Measurements from ENCODE around the gene IL21R. TPM values are rescaled to one million over a fixed set of nuclear protein-coding genes. Genes with fewer than 3 reads are reported as not detected.
A peak's percentile ranks its signal among the peaks of the same experiment; 100 is the strongest.

The IL21R gene
- total RNA-seq, 4 donors from 2014 or later, result 0.20 to 1.1 (median 0.27) TPM; not detected in 1

DNA sequence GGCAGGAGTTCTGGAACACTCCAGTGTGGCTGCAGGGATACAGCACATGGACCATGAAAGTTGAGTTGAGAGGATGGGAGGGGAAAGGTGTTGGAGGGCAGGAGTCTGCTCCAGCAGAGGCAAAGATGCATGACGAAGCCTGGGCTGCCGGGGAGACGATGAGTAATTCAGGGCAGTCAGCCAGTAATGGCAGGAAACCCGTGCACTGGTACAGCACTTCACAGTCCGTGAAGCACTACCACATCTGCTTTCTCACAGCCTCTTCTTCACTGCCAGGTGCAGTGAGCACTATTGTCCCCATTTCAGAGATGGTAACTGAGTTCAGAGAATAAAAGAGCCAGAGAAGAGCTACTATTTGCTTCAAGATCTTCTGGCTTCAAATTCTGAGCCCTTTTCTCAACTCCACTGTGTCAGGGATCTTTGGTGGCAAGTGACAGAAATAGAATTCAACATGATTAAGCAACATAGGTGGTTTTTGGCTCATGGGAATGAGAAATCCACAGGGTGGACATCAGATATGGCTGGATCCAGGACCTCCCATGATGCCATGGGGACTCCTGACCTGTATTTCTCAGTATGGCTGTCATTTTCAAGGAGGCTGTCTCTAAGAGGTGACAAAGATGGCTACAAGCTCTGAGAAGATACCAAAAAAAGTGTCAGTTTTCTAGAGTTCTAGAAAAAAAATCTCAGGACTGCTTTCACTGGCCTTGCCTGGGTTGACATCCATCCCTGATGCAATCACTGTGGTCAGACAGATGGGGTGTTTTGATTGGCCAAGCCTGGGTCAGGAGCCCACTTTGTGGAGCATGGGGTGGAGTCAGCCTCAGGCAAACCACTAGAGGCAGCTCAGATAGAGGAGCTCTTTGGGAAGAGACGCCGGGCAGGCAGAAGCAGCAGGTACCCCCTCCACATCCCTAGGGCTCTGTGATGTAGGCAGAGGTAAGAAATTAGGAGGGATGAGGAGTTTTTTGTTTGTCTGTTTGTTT, 24.7 kb downstream of the IL21R start:
- in situ Hi-C loops (cut with MboI; ENCODE audit: low pct_ligation_motif_present in 1 of 4, low pct_unique_long_range_greater_than_20kb in 1 of 4, low sequenced_read_pairs in 3 of 4), result no loop called here
- DNase-seq, result peak; percentile 38
- intact Hi-C loops (cut with DNase I; ENCODE audit: low total_unique reads), result no loop called here
- Histone ChIP-seq H3K4me3 (no peak overlapping the region), H3K36me3 (no peaks in the 10 kb centered on the region), H3K27ac (no peak overlapping the region), H3K27me3 (no peaks in the 10 kb centered on the region), H3K9me3 (peaks cover 17 to 19% of the 10 kb centered on the region in 2 donors), H3K4me1 (no peaks in the 10 kb centered on the region)
- TF ChIP-seq POLR2AphosphoS5 (IDR thresholded peaks at IDR 0.05), result no peak
- TF ChIP-seq EP300 (IDR thresholded peaks at IDR 0.05; ENCODE audit: low read depth), result no peak
- TF ChIP-seq POLR2A (IDR thresholded peaks at IDR 0.05), result no peak
- no peak for TF ChIP-seq CTCF (IDR thresholded peaks at IDR 0.05)
- 24% methylated on average over 7 of the region's 7 CpGs; no CpG with 5 or more reads in 1 of the 2 donors for WGBS, 2 donors (ENCODE audit: low coverage in 1 of 2)

- Histone ChIP-seq H3K4me3 (no peak overlapping the region), H3K9me3 (peaks cover 8 to 11% of the 10 kb centered on the region in 2 donors), H3K27me3 (no peaks in the 10 kb centered on the region), H3K27ac (no peak overlapping the region), H3K4me1 (no peaks in the 10 kb centered on the region), H3K36me3 (no peaks in the 10 kb centered on the region)
- 79 to 80% methylated on average over 3 to 5 of the region's 5 CpGs for WGBS, 2 donors (ENCODE audit: low coverage in 1 of 2)
- DNase-seq, result no peak
- intact Hi-C loops (cut with DNase I; ENCODE audit: low total_unique reads), result no loop called here
- in situ Hi-C loops (cut with MboI; ENCODE audit: low pct_ligation_motif_present in 1 of 4, low pct_unique_long_range_greater_than_20kb in 1 of 4, low sequenced_read_pairs in 3 of 4), result no loop called here
- TF ChIP-seq POLR2A (IDR thresholded peaks at IDR 0.05), result no peak
- no peak for TF ChIP-seq POLR2AphosphoS5 (IDR thresholded peaks at IDR 0.05)
- no peak for TF ChIP-seq EP300 (IDR thresholded peaks at IDR 0.05; ENCODE audit: low read depth)
- TF ChIP-seq CTCF (IDR thresholded peaks at IDR 0.05), result no peak
Observed at GRCh38 chr16:27427538-27427937, 25.6 kb downstream of the IL21R start.

- Histone ChIP-seq H3K27me3 (no peaks in the 10 kb centered on the region), H3K4me3 (no peak overlapping the region), H3K4me1 (no peaks in the 10 kb centered on the region), H3K9me3 (peaks cover 2 to 4% of the 10 kb centered on the region in 2 donors), H3K27ac (no peak overlapping the region), H3K36me3 (no peaks in the 10 kb centered on the region)
- TF ChIP-seq POLR2A (IDR thresholded peaks at IDR 0.05) (no peak), EP300 (IDR thresholded peaks at IDR 0.05; ENCODE audit: low read depth) (no peak), CTCF (IDR thresholded peaks at IDR 0.05) (no peak), POLR2AphosphoS5 (IDR thresholded peaks at IDR 0.05) (no peak)
- in situ Hi-C loops (cut with MboI; ENCODE audit: low pct_ligation_motif_present in 1 of 4, low pct_unique_long_range_greater_than_20kb in 1 of 4, low sequenced_read_pairs in 3 of 4) (no loop called here), intact Hi-C loops (cut with DNase I; ENCODE audit: low total_unique reads) (no loop called here)
- whole genome bisulfite sequencing, 2 donors (ENCODE audit: low coverage in 1 of 2), result 82% methylated on average over 4 of the region's 4 CpGs; no CpG with 5 or more reads in 1 of the 2 donors
- no peak for DNase-seq
Observed at GRCh38 chr16:27428026-27428785, 26.2 kb downstream of the IL21R start.

DNA sequence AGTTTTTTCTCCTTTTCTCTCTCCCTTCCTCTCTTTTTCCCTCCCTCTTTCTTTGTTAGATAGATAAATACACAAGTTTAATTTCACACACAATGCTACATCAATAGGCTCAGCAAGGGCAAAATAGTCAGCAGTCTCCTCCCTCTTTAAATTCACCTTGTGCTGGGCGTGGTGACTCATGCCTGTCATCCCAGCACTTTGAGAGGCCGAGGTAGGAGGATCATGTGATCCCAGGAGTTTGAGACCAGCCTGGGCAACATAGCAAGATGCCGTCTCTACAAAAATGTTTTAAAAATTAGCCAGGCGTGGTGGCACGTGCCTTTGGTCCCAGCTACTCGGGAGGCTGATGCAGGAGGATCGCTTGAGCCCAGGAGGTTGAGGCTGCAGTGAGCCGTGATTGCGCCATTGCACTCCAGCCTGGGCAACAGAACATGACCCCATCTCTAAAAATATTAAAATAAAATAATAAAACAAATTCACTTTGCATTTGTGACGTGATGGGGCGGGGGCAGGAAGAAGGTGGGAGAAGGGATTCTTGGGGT, 27.4 kb downstream of the IL21R start:
- DNase-seq, result no peak
- Histone ChIP-seq H3K4me1 (no peaks in the 10 kb centered on the region), H3K27me3 (no peaks in the 10 kb centered on the region), H3K36me3 (no peaks in the 10 kb centered on the region), H3K4me3 (no peak overlapping the region), H3K9me3 (no peaks in the 10 kb centered on the region), H3K27ac (no peak overlapping the region)
- TF ChIP-seq POLR2A (IDR thresholded peaks at IDR 0.05) (no peak), CTCF (IDR thresholded peaks at IDR 0.05) (no peak), EP300 (IDR thresholded peaks at IDR 0.05; ENCODE audit: low read depth) (no peak), POLR2AphosphoS5 (IDR thresholded peaks at IDR 0.05) (no peak)
- intact Hi-C loops (cut with DNase I; ENCODE audit: low total_unique reads), result no loop called here
- 78 to 90% methylated on average over 2 to 11 of the region's 11 CpGs for WGBS, 2 donors (ENCODE audit: low coverage in 1 of 2)
- in situ Hi-C loops (cut with MboI; ENCODE audit: low pct_ligation_motif_present in 1 of 4, low pct_unique_long_range_greater_than_20kb in 1 of 4, low sequenced_read_pairs in 3 of 4), result no loop called here
